Glutamatergic neuron (in vitro differentiated cells): ENCODE measurements around the gene LINC01488. TPM values are rescaled to one million over a fixed set of nuclear protein-coding genes. Genes with fewer than 3 reads are reported as not detected.

Experiments
- DNase-seq: peaks from one replicate; pipeline ENCODE4 v3.0.0; 2022
- H3K27ac Mint-ChIP-seq: one replicate; pipeline ENCODE4 v1.8.0; 2020; ENCODE audit warnings: mild to moderate bottlenecking, mixed read lengths, inconsistent platforms; ENCODE audit not compliant: unreplicated experiment
- H3K27me3 Mint-ChIP-seq: one replicate; pipeline ENCODE4 v1.8.0; 2020; ENCODE audit warnings: mild to moderate bottlenecking, moderate library complexity, mixed read lengths, inconsistent platforms; ENCODE audit not compliant: unreplicated experiment
- H3K36me3 Mint-ChIP-seq: one replicate; pipeline ENCODE4 v1.8.0; 2020; ENCODE audit warnings: mild to moderate bottlenecking, mixed read lengths, inconsistent platforms; ENCODE audit not compliant: unreplicated experiment
- H3K4me1 Mint-ChIP-seq: one replicate; pipeline ENCODE4 v1.8.0; 2020; ENCODE audit warnings: mild to moderate bottlenecking, low read depth, mixed read lengths, inconsistent platforms; ENCODE audit not compliant: unreplicated experiment
- H3K4me3 Mint-ChIP-seq: one replicate; pipeline ENCODE4 v1.8.0; 2020; ENCODE audit warnings: mild to moderate bottlenecking, mixed read lengths, inconsistent platforms; ENCODE audit not compliant: unreplicated experiment
- H3K9me3 Mint-ChIP-seq: one replicate; pipeline ENCODE4 v1.8.0; 2020; ENCODE audit warnings: mild to moderate bottlenecking, moderate library complexity, mixed read lengths, inconsistent platforms; ENCODE audit not compliant: unreplicated experiment
- CTCF ChIP-seq: fragments of 200-600 bp; sonication (generic); IDR thresholded peaks from one replicate; pipeline ENCODE4 v1.5.0; 2021; ENCODE audit not compliant: partially characterized antibody, unreplicated experiment
- total RNA-seq: library from RNA; stranded (reverse); fragmentation: NEBNext Ultra II Directional; extraction: Animal tissue kit (Norgen Biotek cat#: 25700); gene quantifications from one replicate; pipeline ENCODE4 v1.2.1, GENCODE V29; 2021; ENCODE audit not compliant: unreplicated experiment

The LINC01488 gene
- total RNA-seq, 1 donor from 2014 or later = not detected

GRCh38 chr11:69474736-69475135 is 6.7 kb upstream of the LINC01488 start:
- Mint-ChIP-seq H3K27me3 (peaks cover 2% of the 10 kb centered on the region), H3K9me3 (peaks cover 5% of the 10 kb centered on the region), H3K4me1 (no peaks in the 10 kb centered on the region), H3K36me3 (no peaks in the 10 kb centered on the region), H3K4me3 (no peak overlapping the region), H3K27ac (no peak overlapping the region)
- DNase-seq = no peak
- TF ChIP-seq CTCF = no peak

GRCh38 chr11:69475141-69475865 is 6.2 kb upstream of the LINC01488 start:
- H3K27ac Mint-ChIP-seq = no peak overlapping the region
- peaks cover 2% of the 10 kb centered on the region for H3K27me3 Mint-ChIP-seq
- peaks cover 5% of the 10 kb centered on the region for H3K9me3 Mint-ChIP-seq

GRCh38 chr11:69475866-69476471 is 5.5 kb upstream of the LINC01488 start:
- no peaks in the 10 kb centered on the region for H3K36me3 Mint-ChIP-seq
- no peak overlapping the region for H3K4me3 Mint-ChIP-seq
- no peak overlapping the region for H3K27ac Mint-ChIP-seq
- DNase-seq = no peak
- H3K4me1 Mint-ChIP-seq = no peaks in the 10 kb centered on the region
- peaks cover 5% of the 10 kb centered on the region for H3K9me3 Mint-ChIP-seq
- no peak for TF ChIP-seq CTCF
- H3K27me3 Mint-ChIP-seq = peaks cover 4% of the 10 kb centered on the region

More at GRCh38 chr11:69475141-69475865, 6.2 kb upstream of the LINC01488 start:
- TF ChIP-seq CTCF = no peak
- DNase-seq = no peak
- Mint-ChIP-seq H3K36me3 (no peaks in the 10 kb centered on the region), H3K4me1 (no peaks in the 10 kb centered on the region), H3K4me3 (no peak overlapping the region)

- H3K36me3 Mint-ChIP-seq = no peaks in the 10 kb centered on the region
- peaks cover 5% of the 10 kb centered on the region for H3K9me3 Mint-ChIP-seq
- H3K4me1 Mint-ChIP-seq = no peaks in the 10 kb centered on the region
- H3K4me3 Mint-ChIP-seq = no peak overlapping the region
- DNase-seq = no peak
- no peak overlapping the region for H3K27ac Mint-ChIP-seq
- peaks cover 4% of the 10 kb centered on the region for H3K27me3 Mint-ChIP-seq
- TF ChIP-seq CTCF = no peak
Observed at GRCh38 chr11:69476509-69476961, 4.9 kb upstream of the LINC01488 start.

GRCh38 chr11:69477086-69477485 is 4.4 kb upstream of the LINC01488 start:
- Mint-ChIP-seq H3K9me3 (peaks cover 5% of the 10 kb centered on the region), H3K36me3 (no peaks in the 10 kb centered on the region), H3K4me3 (no peak overlapping the region), H3K4me1 (no peaks in the 10 kb centered on the region), H3K27ac (no peak overlapping the region), H3K27me3 (peaks cover 4% of the 10 kb centered on the region)
- no peak for TF ChIP-seq CTCF
- no peak for DNase-seq
